Naive thymus-derived CD4-positive, alpha-beta T cell (primary cell): Measurements from ENCODE around the gene COL9A3. TPM values are rescaled to one million over a fixed set of nuclear protein-coding genes. Genes with fewer than 3 reads are reported as not detected.

ENCODE experiments used
- ATAC-seq: fragments of 150-1000 bp; cut with Tn5 transposase; 2 replicates; pipeline ENCODE4 v1.10.0; 2021; ENCODE audit warnings: mild to moderate bottlenecking, moderate library complexity
- CTCF ChIA-PET: fragments of 350-600 bp; sonication (Branson Sonifier 250); formaldehyde crosslinking; loops from one replicate; lab custom pipeline; 2021; ENCODE audit warnings: antibody characterized with exemption; lab: Charles Lee
- POLR2A ChIA-PET: fragments of 350-600 bp; sonication (Branson Sonifier 250); formaldehyde crosslinking; loops from one replicate; lab custom pipeline; 2021; ENCODE audit warnings: antibody characterized with exemption, inconsistent platforms; lab: Charles Lee
- DNase-seq, 9 donors: peaks; one replicate each; pipeline versions ENCODE4 v3.0.0 to v3.0.0-alpha.2; 2020 to 2022; ENCODE audit warnings: mixed read lengths in 1 of 9
- H3K27ac ChIP-seq: one replicate; pipeline ENCODE4 v1.7.0; 2013; ENCODE audit warnings: mild to moderate bottlenecking, low read depth, low read length, moderate library complexity
- H3K27me3 ChIP-seq, 2 donors: one replicate each; pipeline ENCODE4 v1.7.0; 2013; ENCODE audit warnings: low read length in 2 of 2, mild to moderate bottlenecking in 2 of 2, moderate library complexity in 2 of 2; ENCODE audit not compliant: control insufficient read depth in 2 of 2, insufficient read depth in 2 of 2
- H3K36me3 ChIP-seq, 3 experiments: 1 replicate in 2 of 3; 2 replicates in 1 of 3; pipeline ENCODE4 v1.7.0; 2013; ENCODE audit warnings: low read length in 3 of 3, mild to moderate bottlenecking in 3 of 3, moderate library complexity in 1 of 3; ENCODE audit not compliant: insufficient read depth in 3 of 3, control insufficient read depth in 2 of 3
- H3K4me1 ChIP-seq, 2 donors: one replicate each; pipeline ENCODE4 v1.7.0; 2013; ENCODE audit warnings: low read length in 2 of 2, mild to moderate bottlenecking in 2 of 2, moderate library complexity in 1 of 2; ENCODE audit not compliant: control insufficient read depth in 2 of 2, insufficient read depth in 2 of 2
- H3K4me3 ChIP-seq: 2 replicates; pipeline ENCODE4 v1.7.0; 2013; ENCODE audit warnings: mild to moderate bottlenecking, low read length
- H3K9me3 ChIP-seq, 3 experiments: 1 replicate in 2 of 3; 2 replicates in 1 of 3; pipeline ENCODE4 v1.7.0; 2013; ENCODE audit warnings: low read length in 3 of 3; ENCODE audit not compliant: control insufficient read depth in 2 of 3
- H3K27ac Mint-ChIP-seq, 9 donors: one replicate each; pipeline ENCODE4 v1.8.0; 2020 to 2022; ENCODE audit warnings: mixed read lengths in 9 of 9, mild to moderate bottlenecking in 8 of 9, moderate library complexity in 5 of 9, inconsistent platforms in 2 of 9
- H3K27me3 Mint-ChIP-seq, 5 donors: one replicate each; pipeline ENCODE4 v1.8.0; 2021 to 2022; ENCODE audit warnings: mixed read lengths in 5 of 5, mild to moderate bottlenecking in 1 of 5
- H3K36me3 Mint-ChIP-seq, 5 donors: one replicate each; pipeline ENCODE4 v1.8.0; 2020 to 2022; ENCODE audit warnings: mixed read lengths in 5 of 5, mild to moderate bottlenecking in 3 of 5, inconsistent platforms in 1 of 5
- H3K4me1 Mint-ChIP-seq, 7 donors: one replicate each; pipeline ENCODE4 v1.8.0; 2020 to 2022; ENCODE audit warnings: mixed read lengths in 7 of 7, mild to moderate bottlenecking in 3 of 7, inconsistent platforms in 1 of 7
- H3K4me3 Mint-ChIP-seq, 10 donors: one replicate each; pipeline ENCODE4 v1.8.0; 2020 to 2022; ENCODE audit warnings: mild to moderate bottlenecking in 10 of 10, mixed read lengths in 10 of 10, moderate library complexity in 6 of 10, inconsistent platforms in 2 of 10
- H3K9me3 Mint-ChIP-seq, 11 donors: one replicate each; pipeline ENCODE4 v1.8.0; 2020 to 2022; ENCODE audit warnings: mixed read lengths in 11 of 11, mild to moderate bottlenecking in 4 of 11, inconsistent platforms in 1 of 11, moderate library complexity in 1 of 11
- intact Hi-C, 2 donors: fragments of 100-400 bp; cut with micrococcal nuclease; formaldehyde crosslinking; loops; one replicate each; pipeline ENCODE4 v1.15.1; 2023
- polyA plus RNA-seq, 2 donors: library from polyadenylated mRNA; unstranded; fragments of 300-500 nt; fragmentation: Illumina TruSeq; gene quantifications; one replicate each; pipeline ENCODE4 v1.2.3, GENCODE V29; 2021
- total RNA-seq, 6 experiments: library from RNA in 5 of 6; stranded (reverse) in 5 of 6; gene quantifications; 1 replicate in 5 of 6; 2 replicates in 1 of 6; pipeline ENCODE4 v1.2.3 and lab custom pipeline; 2021 to 2026

COL9A3 gene
- total and polyA plus RNA-seq, 7 experiments from 2014 or later: 0.32 to 0.59 TPM; not detected in 5

DNA sequence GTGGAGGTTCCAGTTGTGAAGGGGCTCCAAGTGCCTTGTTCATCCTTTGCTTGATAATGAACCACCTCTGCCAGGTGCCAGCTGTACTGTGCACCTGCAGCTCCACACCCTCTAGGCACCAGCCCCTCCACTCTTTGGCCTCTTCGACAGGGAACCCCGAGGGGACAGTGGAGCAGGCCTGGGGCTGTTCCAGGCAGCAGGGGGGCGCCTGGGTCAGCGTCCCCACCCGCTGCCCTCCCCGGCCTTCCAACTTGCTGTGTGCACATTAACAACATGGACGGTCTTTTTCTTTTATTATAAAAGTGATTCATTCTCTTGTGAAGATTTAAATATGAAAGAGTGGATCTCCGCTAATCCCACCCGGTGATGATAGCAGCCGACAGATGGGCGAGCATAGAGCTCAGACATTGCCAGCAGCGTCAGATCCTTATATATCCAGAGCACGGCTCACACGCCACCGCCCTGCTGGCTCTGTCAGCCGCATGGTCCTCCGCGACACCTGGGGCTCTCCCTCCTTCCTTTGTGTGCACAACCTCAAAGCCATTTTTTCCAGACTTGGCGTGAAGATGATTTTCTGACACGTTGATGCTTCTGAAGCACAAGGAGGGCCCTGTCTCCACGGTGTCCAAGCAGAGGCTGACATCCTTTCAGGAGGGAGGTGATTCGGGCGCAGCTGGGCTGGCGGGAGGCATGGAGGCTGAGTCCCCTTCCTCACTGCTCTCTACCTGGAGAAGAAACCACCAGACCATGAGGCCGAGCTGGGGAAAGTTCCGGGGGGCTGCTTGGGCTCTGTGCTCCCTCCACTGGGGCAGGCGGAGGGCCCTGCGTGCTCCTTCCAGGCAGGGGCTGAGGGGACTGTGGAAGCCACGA, 42.8 kb upstream of the COL9A3 start:
- peaks cover 35 to 80% (median 61%) of the 10 kb centered on the region in 7 donors for H3K4me1 Mint-ChIP-seq

GRCh38 chr20:62774762-62775161, 42.1 kb upstream of the COL9A3 start:
- intact Hi-C loops: loop anchor here in 1 of 2 donors (5.0 kb wide), 1 partner anchor 122 kb away; no protein-coding TSS in a partner anchor
- no peak for DNase-seq
- Histone ChIP-seq H3K4me3 (no peak overlapping the region), H3K27ac (peak overlapping the region; percentile 77), H3K27me3 (no peaks in the 10 kb centered on the region), H3K9me3 (no peaks in the 10 kb centered on the region), H3K36me3 (no peaks in the 10 kb centered on the region), H3K4me1 (peaks cover 24 to 49% of the 10 kb centered on the region in 2 donors)
- ChIA-PET CTCF (interaction anchor here (0.6 kb wide), 1 partner anchor 254 kb away, joined by 3 read pairs; no protein-coding TSS in a partner anchor), POLR2A (interaction anchor here (0.7 to 6.3 kb wide), 6 partner anchors 10 to 35 kb away, joined by 3 to 40 read pairs (median 3); partner anchors contain the start of gene MRGBP)
- peak; percentile 28 for ATAC-seq
- Mint-ChIP-seq H3K4me3 (peak overlapping the region in 7 of 10 donors; percentile 2 to 91 (median 41)), H3K36me3 (peaks cover 0 to 3% (median 0%) of the 10 kb centered on the region in 5 donors), H3K27me3 (no peaks in the 10 kb centered on the region), H3K9me3 (peaks cover 0 to 4% (median 0%) of the 10 kb centered on the region in 11 donors), H3K4me1 (peaks cover 35 to 75% (median 58%) of the 10 kb centered on the region in 7 donors), H3K27ac (peak overlapping the region; percentile 70 to 93 (median 92))

More for the DNA sequence above, 42.8 kb upstream of the COL9A3 start:
- no peaks in the 10 kb centered on the region for H3K27me3 Mint-ChIP-seq
- Histone ChIP-seq H3K27ac (peak overlapping the region; percentile 77), H3K9me3 (no peaks in the 10 kb centered on the region), H3K4me3 (no peak overlapping the region), H3K36me3 (no peaks in the 10 kb centered on the region), H3K27me3 (no peaks in the 10 kb centered on the region), H3K4me1 (peaks cover 24 to 49% of the 10 kb centered on the region in 2 donors)
- ChIA-PET CTCF (no interaction called here), POLR2A (interaction anchor here (0.7 to 6.3 kb wide), 6 partner anchors 9 to 122 kb away, joined by 3 to 40 read pairs (median 4); partner anchors contain the start of gene MRGBP)
- H3K4me3 Mint-ChIP-seq: peak overlapping the region in 8 of 10 donors; percentile 14 to 91 (median 52)
- intact Hi-C loops: no loop called here
- ATAC-seq (no peak), DNase-seq (no peak)
- H3K9me3 Mint-ChIP-seq: peaks cover 0 to 4% (median 0%) of the 10 kb centered on the region in 11 donors
- peak overlapping the region in 8 of 9 donors; percentile 79 to 93 (median 92) for H3K27ac Mint-ChIP-seq
- peaks cover 0 to 3% (median 0%) of the 10 kb centered on the region in 5 donors for H3K36me3 Mint-ChIP-seq

- peak overlapping the region in 8 of 9 donors; percentile 23 to 93 (median 92) for H3K27ac Mint-ChIP-seq
- CTCF ChIA-PET: interaction anchor here (0.6 kb wide), 1 partner anchor 253 kb away, joined by 3 read pairs; no protein-coding TSS in a partner anchor
- DNase-seq: no peak
- peaks cover 24 to 49% of the 10 kb centered on the region in 2 donors for H3K4me1 ChIP-seq
- no peaks in the 10 kb centered on the region for H3K36me3 ChIP-seq
- H3K4me1 Mint-ChIP-seq: peaks cover 35 to 75% (median 58%) of the 10 kb centered on the region in 7 donors
- H3K4me3 Mint-ChIP-seq: peak overlapping the region in 8 of 10 donors; percentile 36 to 91 (median 63)
- no peaks in the 10 kb centered on the region for H3K27me3 ChIP-seq
- no peak overlapping the region for H3K4me3 ChIP-seq
- POLR2A ChIA-PET: interaction anchor here (0.7 to 6.3 kb wide), 5 partner anchors 9 to 35 kb away, joined by 3 to 40 read pairs (median 3); partner anchors contain the start of gene MRGBP
- no peak for ATAC-seq
- no peaks in the 10 kb centered on the region for H3K27me3 Mint-ChIP-seq
- peaks cover 0 to 3% (median 0%) of the 10 kb centered on the region in 5 donors for H3K36me3 Mint-ChIP-seq
- no peaks in the 10 kb centered on the region for H3K9me3 ChIP-seq
- intact Hi-C loops: loop anchor here in 1 of 2 donors (5.0 kb wide), 1 partner anchor 123 kb away; no protein-coding TSS in a partner anchor
- peak overlapping the region; percentile 77 for H3K27ac ChIP-seq
- peaks cover 0 to 4% (median 0%) of the 10 kb centered on the region in 11 donors for H3K9me3 Mint-ChIP-seq
These were observed 41.6 kb upstream of the COL9A3 start for GRCh38 chr20:62775206-62775605.

DNA sequence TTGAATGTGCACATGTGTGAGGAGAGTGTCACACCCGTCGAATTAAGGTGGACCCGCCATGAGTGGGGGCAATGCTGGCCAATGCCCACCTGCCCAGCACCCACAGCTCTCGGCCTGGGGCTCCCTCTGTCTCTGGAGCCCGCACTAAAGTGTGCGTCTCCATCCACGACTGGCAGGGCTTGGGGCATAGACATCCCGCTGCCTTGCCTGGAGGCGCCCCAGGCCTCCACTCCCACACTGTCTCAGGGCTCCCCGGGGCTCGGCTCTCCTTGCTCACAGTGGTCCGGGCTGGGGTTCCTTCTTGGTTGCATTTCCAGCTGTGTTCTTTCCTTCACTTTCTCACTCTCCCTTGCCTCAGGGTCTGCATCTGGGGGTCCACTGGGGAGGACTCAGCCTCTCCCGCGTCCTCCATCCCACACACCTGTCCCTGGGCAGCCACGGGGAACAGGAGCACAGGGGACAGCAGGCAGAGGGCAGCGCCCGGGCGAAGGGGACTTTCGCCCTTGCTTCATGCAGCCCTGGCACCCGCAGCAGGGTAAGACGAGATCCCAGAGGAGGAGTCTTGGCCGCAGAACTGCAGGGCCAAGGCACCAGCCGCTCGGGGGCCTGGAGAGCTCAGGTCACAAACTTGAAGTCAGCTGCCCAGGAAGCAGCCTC, 40.7 kb upstream of the COL9A3 start:
- H3K4me3 ChIP-seq: peak overlapping the region; percentile 49
- Mint-ChIP-seq H3K36me3 (peaks cover 0 to 3% (median 0%) of the 10 kb centered on the region in 5 donors), H3K27ac (peak overlapping the region; percentile 86 to 95 (median 92)), H3K27me3 (no peaks in the 10 kb centered on the region), H3K9me3 (peaks cover 0 to 4% (median 0%) of the 10 kb centered on the region in 11 donors), H3K4me1 (peaks cover 35 to 69% (median 58%) of the 10 kb centered on the region in 7 donors), H3K4me3 (peak overlapping the region; percentile 38 to 91 (median 66))
- no peaks in the 10 kb centered on the region for H3K36me3 ChIP-seq
- H3K4me1 ChIP-seq: peaks cover 24 to 49% of the 10 kb centered on the region in 2 donors
- H3K27me3 ChIP-seq: no peaks in the 10 kb centered on the region
- intact Hi-C loops: loop anchor here (1.0 to 5.0 kb wide), 4 partner anchors 28 to 134 kb away; partner anchors contain the start of genes OGFR (in 1 of the 2) and SLCO4A1 (in 1 of the 2)
- H3K9me3 ChIP-seq: no peaks in the 10 kb centered on the region
- ATAC-seq (no peak), DNase-seq (no peak)
- ChIA-PET POLR2A (interaction anchor here (0.9 to 6.3 kb wide), 2 partner anchors 19 to 28 kb away, joined by 3 to 40 read pairs; partner anchors contain the start of gene MRGBP), CTCF (no interaction called here)
- peak overlapping the region; percentile 77 for H3K27ac ChIP-seq

DNA sequence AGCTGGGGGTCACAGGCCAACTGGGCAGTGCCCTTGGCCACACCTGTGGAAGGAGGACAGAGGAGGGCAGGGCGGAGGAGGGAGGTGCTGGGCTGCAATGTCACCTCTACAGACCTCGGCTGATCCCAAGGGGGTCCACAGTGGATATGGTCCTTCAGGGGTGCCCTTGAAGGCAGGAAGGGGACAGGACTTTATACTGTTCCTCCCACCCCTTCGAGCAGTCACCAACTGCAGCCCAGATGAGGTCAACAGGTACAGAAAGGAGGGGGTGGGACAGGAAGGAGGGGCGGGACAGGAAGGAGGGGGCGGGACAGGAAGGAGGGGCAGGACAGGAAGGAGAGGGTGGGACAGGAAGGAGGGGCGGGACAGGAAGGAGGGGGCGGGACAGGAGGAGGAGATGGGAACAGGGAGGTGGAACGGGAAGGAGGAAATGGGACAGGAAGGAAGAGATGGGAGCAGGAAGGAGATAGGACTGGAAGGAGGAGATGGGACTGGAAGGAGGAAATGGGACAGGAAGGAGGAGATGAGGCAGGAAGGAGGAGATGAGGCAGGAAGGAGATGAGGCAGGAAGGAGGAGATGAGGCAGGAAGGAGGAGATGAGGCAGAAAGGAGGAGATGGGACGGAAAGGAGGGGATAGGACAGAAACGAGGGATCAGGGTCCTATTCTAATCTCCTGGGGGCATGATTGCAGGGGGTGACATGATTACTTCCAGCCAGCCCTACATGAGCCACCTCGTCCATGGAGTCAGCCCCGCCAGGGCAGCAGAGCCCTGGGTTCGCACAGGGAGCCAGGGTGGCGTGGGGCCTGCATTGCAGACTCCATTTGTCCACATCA, 39.9 kb upstream of the COL9A3 start:
- ChIA-PET POLR2A (interaction anchor here (0.9 to 6.3 kb wide), 2 partner anchors 18 to 27 kb away, joined by 3 to 40 read pairs; partner anchors contain the start of gene MRGBP), CTCF (no interaction called here)
- ATAC-seq (peak; percentile 78), DNase-seq (peak in 7 of 9 donors; percentile 35 to 70 (median 57))
- intact Hi-C loops: loop anchor here (1.0 to 5.0 kb wide), 6 partner anchors 14 to 135 kb away; partner anchors contain the start of genes OGFR (in 1 of the 2) and SLCO4A1 (in 1 of the 2)
- peaks cover 0 to 4% (median 0%) of the 10 kb centered on the region in 11 donors for H3K9me3 Mint-ChIP-seq
- peak overlapping the region; percentile 51 to 91 (median 66) for H3K4me3 Mint-ChIP-seq
- peak overlapping the region; percentile 77 for H3K27ac ChIP-seq
- H3K4me1 ChIP-seq: peaks cover 24 to 49% of the 10 kb centered on the region in 2 donors
- H3K27me3 Mint-ChIP-seq: no peaks in the 10 kb centered on the region
- H3K27ac Mint-ChIP-seq: peak overlapping the region; percentile 90 to 95 (median 93)
- no peaks in the 10 kb centered on the region for H3K27me3 ChIP-seq
- no peaks in the 10 kb centered on the region for H3K9me3 ChIP-seq
- H3K36me3 ChIP-seq: no peaks in the 10 kb centered on the region
- H3K4me1 Mint-ChIP-seq: peaks cover 35 to 65% (median 58%) of the 10 kb centered on the region in 7 donors
- H3K36me3 Mint-ChIP-seq: peaks cover 0 to 3% (median 0%) of the 10 kb centered on the region in 5 donors
- H3K4me3 ChIP-seq: peak overlapping the region; percentile 49
